AG09319 (cell line): ENCODE measurements around the gene TRIM32.

Experiments used
- DNase-seq: peaks from one replicate; pipeline ENCODE4 v3.0.0-alpha.2; 2010; ENCODE audit warnings: low read depth; ENCODE audit errors: extremely low read depth
- TF ChIP-seq, protein P1 (sequence below): IDR thresholded peaks from 2 replicates; pipeline ENCODE4 v1.5.1; 2011; ENCODE audit warnings: low read depth, mild to moderate bottlenecking, inconsistent platforms, low read length, moderate library complexity

TRIM32 gene

DNA sequence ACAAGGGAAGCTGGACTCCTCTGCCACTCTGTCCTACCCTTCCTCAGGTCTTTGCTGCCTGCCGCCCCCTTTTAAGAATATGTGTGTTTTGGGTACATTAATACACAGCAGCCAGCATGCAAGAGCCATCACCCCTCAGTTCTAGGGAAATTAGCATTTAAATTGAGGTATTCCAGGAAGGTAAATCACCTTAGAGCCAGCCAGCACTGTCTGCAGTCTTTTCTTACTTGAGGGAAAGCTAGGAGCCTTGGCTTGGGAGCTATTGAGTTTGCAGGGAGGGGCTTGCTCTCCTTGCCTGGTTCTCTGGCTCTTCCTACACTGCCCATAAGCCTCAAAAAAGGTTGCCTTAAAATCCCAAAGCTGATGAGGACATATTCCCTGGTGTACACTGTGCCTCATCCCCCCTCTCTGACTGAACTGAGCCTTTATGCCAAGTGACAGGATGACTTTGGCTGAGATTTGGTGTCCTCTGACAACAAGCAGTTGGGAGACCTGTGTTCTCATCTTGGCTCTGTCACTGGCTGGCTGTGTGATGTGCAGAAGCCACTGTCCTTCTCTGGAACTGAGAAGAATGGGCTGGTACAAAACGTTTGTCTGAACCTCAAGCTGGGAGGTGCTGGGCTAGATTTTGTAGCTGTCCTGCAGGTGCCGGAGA is 54.1 kb downstream of the TRIM32 start:
- no peak for DNase-seq
- TF ChIP-seq, protein P1, sequence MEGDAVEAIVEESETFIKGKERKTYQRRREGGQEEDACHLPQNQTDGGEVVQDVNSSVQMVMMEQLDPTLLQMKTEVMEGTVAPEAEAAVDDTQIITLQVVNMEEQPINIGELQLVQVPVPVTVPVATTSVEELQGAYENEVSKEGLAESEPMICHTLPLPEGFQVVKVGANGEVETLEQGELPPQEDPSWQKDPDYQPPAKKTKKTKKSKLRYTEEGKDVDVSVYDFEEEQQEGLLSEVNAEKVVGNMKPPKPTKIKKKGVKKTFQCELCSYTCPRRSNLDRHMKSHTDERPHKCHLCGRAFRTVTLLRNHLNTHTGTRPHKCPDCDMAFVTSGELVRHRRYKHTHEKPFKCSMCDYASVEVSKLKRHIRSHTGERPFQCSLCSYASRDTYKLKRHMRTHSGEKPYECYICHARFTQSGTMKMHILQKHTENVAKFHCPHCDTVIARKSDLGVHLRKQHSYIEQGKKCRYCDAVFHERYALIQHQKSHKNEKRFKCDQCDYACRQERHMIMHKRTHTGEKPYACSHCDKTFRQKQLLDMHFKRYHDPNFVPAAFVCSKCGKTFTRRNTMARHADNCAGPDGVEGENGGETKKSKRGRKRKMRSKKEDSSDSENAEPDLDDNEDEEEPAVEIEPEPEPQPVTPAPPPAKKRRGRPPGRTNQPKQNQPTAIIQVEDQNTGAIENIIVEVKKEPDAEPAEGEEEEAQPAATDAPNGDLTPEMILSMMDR = no peak

GRCh38 chr9:116741742-116742141 is 54.6 kb downstream of the TRIM32 start:
- DNase-seq = no peak
- TF ChIP-seq, protein P1 = no peak

DNA sequence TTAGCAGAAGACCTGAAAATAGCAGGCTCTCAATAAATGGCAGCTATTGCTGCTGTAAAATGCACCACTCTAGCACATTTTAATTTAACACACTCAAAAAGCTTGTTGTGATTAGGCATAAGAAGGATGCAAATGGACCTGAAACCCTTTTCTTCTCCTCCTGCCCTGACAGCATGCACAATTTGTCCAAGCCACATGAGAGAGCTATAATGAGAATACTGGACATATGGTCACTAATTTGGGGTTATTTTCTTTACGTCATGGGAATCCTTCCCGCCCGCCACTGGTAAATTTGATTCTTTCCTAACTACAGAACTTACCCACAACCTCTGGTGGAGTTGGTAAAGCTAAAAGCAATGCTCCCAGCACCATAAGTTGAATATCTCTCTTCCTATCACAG is 62.1 kb downstream of the TRIM32 start:
- no peak for DNase-seq
- TF ChIP-seq, protein P1 = no peak

GRCh38 chr9:116749772-116750171 is 62.7 kb downstream of the TRIM32 start:
- no peak for DNase-seq
- TF ChIP-seq, protein P1 = no peak

DNA sequence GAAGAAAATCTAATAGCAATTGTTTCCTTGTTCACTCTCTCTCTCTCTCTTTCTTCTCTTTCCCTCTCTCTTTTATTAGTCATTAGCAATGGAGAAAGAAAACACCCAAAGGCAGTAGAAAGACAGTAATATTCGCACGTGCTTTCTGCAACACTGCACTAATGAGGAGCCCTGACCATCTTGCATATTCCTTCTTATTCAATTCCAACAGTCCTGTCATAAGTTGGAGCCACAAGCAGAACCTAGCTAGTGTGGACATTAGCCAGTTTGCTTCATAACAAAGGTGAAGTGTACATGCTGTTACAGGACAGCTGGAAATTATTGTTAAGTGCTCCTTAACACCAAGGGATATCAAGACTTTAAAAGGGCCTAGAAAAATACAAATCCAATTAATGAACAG is 63.4 kb downstream of the TRIM32 start:
- TF ChIP-seq, protein P1 = no peak
- DNase-seq = no peak
